Activated T-cell treated with anti-CD3 and anti-CD28 coated beads, Interleukin-2, amount 50 U/mL, for 72 hours (primary cell): ENCODE measurements around the gene BNIPL. TPM values are rescaled to one million over a fixed set of nuclear protein-coding genes. Genes with fewer than 3 reads are reported as not detected.
A peak's percentile ranks its signal among the peaks of the same experiment; 100 is the strongest.

Experiments
- ATAC-seq, 2 donors: fragments of 150-1000 bp; cut with Tn5 transposase; replicated peaks in 1 of 2; 2 replicates each; pipeline ENCODE4 v1.10.0; 2021; ENCODE audit warnings: moderate library complexity in 2 of 2, mild to moderate bottlenecking in 1 of 2
- DNase-seq, 2 donors: peaks; one replicate each; pipeline ENCODE4 v3.0.0; 2021 to 2022; ENCODE audit warnings: mixed read lengths in 1 of 2
- H3K27ac Mint-ChIP-seq: one replicate; pipeline ENCODE4 v1.8.0; 2022; ENCODE audit warnings: mild to moderate bottlenecking, moderate library complexity, mixed read lengths
- H3K27me3 Mint-ChIP-seq: one replicate; pipeline ENCODE4 v1.8.0; 2022; ENCODE audit warnings: low read depth, mixed read lengths
- H3K36me3 Mint-ChIP-seq, 2 donors: one replicate each; pipeline ENCODE4 v1.8.0; 2022; ENCODE audit warnings: mixed read lengths in 2 of 2, mild to moderate bottlenecking in 1 of 2; ENCODE audit not compliant: insufficient read depth in 2 of 2
- H3K4me1 Mint-ChIP-seq: one replicate; pipeline ENCODE4 v1.8.0; 2022; ENCODE audit warnings: low read depth, mixed read lengths
- H3K4me3 Mint-ChIP-seq, 2 donors: one replicate each; pipeline ENCODE4 v1.8.0; 2022; ENCODE audit warnings: mild to moderate bottlenecking in 2 of 2, mixed read lengths in 2 of 2, moderate library complexity in 2 of 2
- H3K9me3 Mint-ChIP-seq, 2 donors: one replicate each; pipeline ENCODE4 v1.8.0; 2022; ENCODE audit warnings: mixed read lengths in 2 of 2
- total RNA-seq, 2 donors: library from RNA; stranded (reverse); gene quantifications; one replicate each; pipeline ENCODE4 v1.2.3, GENCODE V29; 2022

BNIPL gene
- total RNA-seq, 2 donors from 2014 or later = 2.8 to 5.3 TPM

- Mint-ChIP-seq H3K4me3 (no peak overlapping the region), H3K36me3 (peaks cover 9 to 29% of the 10 kb centered on the region in 2 donors)
- no peak for DNase-seq
Observed at GRCh38 chr1:151051356-151052009, 15.1 kb downstream of the BNIPL start.

GRCh38 chr1:151054971-151055547 is 18.7 kb downstream of the BNIPL start:
- no peaks in the 10 kb centered on the region for H3K27me3 Mint-ChIP-seq
- DNase-seq = no peak
- ATAC-seq = no peak
- peak overlapping the region; percentile 90 for H3K27ac Mint-ChIP-seq
- peak overlapping the region; percentile 87 to 99 for H3K4me3 Mint-ChIP-seq
- peaks cover 41% of the 10 kb centered on the region for H3K4me1 Mint-ChIP-seq
- peaks cover 0 to 2% of the 10 kb centered on the region in 2 donors for H3K9me3 Mint-ChIP-seq
- peaks cover 22 to 53% of the 10 kb centered on the region in 2 donors for H3K36me3 Mint-ChIP-seq

More at GRCh38 chr1:151051356-151052009, 15.1 kb downstream of the BNIPL start:
- peak overlapping the region; percentile 68 for H3K27ac Mint-ChIP-seq
- no peak for ATAC-seq
- peaks cover 42% of the 10 kb centered on the region for H3K4me1 Mint-ChIP-seq
- no peaks in the 10 kb centered on the region for H3K27me3 Mint-ChIP-seq
- H3K9me3 Mint-ChIP-seq = peaks cover 0 to 2% of the 10 kb centered on the region in 2 donors

DNA sequence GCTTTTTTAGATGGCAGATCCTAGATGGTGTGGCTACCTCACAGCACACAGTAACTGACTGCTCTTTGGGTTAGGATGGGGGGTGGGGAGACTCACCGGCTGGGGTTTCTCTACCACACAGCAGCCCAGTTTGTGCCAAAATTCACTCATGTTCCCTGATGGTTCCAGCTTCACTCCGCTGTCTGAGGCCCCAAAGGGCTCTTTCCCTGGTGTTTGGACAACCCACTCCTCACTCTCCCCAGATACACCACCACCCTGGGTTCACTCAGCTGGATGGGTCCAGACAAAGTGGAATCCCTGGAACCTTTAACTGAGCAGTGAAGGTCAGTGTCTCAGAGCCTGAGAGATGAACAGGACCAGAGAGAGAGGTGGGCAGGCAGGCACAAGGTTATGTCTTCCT is 19.2 kb downstream of the BNIPL start:
- Mint-ChIP-seq H3K27ac (peak overlapping the region; percentile 90), H3K4me1 (peaks cover 46% of the 10 kb centered on the region), H3K27me3 (no peaks in the 10 kb centered on the region), H3K9me3 (peaks cover 0 to 2% of the 10 kb centered on the region in 2 donors), H3K36me3 (peaks cover 22 to 53% of the 10 kb centered on the region in 2 donors), H3K4me3 (peak overlapping the region; percentile 87 to 99)
- no peak for DNase-seq
- ATAC-seq = no peak

- H3K9me3 Mint-ChIP-seq = peaks cover 0 to 2% of the 10 kb centered on the region in 2 donors
- ATAC-seq = no peak
- peak overlapping the region; percentile 90 for H3K27ac Mint-ChIP-seq
- H3K4me3 Mint-ChIP-seq = peak overlapping the region; percentile 87 to 99
- H3K36me3 Mint-ChIP-seq = peaks cover 22 to 53% of the 10 kb centered on the region in 2 donors
- no peak for DNase-seq
- no peaks in the 10 kb centered on the region for H3K27me3 Mint-ChIP-seq
- H3K4me1 Mint-ChIP-seq = peaks cover 52% of the 10 kb centered on the region
Observed at GRCh38 chr1:151056149-151056548, 19.8 kb downstream of the BNIPL start.

DNA sequence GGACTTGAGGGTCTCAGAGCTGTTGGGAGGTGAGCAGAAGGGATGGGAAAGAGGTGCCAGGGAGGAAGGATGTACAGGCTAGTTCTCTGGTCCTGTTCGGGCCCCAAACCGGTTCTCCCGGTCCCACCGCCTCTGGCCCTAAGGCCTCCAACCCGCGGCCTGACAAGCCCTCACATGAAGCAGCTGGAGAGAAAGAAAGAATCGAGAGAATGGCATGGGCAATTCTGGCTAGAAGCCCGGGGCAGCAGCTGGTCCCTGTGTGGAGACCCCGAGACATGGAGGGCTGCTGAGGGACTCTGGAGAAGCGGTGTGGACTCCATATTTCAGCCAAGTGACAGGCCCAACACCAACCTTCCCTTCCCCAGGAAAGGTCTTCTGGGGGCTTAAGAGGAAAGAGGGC is 22.3 kb downstream of the BNIPL start:
- Mint-ChIP-seq H3K4me1 (peaks cover 72% of the 10 kb centered on the region), H3K9me3 (peaks cover 0 to 2% of the 10 kb centered on the region in 2 donors), H3K4me3 (peak overlapping the region; percentile 87 to 99), H3K27ac (peak overlapping the region; percentile 90), H3K27me3 (no peaks in the 10 kb centered on the region), H3K36me3 (peaks cover 19 to 44% of the 10 kb centered on the region in 2 donors)
- ATAC-seq = peak in 1 of 2 donors; percentile 0
- DNase-seq = peak in 1 of 2 donors; percentile 28

DNA sequence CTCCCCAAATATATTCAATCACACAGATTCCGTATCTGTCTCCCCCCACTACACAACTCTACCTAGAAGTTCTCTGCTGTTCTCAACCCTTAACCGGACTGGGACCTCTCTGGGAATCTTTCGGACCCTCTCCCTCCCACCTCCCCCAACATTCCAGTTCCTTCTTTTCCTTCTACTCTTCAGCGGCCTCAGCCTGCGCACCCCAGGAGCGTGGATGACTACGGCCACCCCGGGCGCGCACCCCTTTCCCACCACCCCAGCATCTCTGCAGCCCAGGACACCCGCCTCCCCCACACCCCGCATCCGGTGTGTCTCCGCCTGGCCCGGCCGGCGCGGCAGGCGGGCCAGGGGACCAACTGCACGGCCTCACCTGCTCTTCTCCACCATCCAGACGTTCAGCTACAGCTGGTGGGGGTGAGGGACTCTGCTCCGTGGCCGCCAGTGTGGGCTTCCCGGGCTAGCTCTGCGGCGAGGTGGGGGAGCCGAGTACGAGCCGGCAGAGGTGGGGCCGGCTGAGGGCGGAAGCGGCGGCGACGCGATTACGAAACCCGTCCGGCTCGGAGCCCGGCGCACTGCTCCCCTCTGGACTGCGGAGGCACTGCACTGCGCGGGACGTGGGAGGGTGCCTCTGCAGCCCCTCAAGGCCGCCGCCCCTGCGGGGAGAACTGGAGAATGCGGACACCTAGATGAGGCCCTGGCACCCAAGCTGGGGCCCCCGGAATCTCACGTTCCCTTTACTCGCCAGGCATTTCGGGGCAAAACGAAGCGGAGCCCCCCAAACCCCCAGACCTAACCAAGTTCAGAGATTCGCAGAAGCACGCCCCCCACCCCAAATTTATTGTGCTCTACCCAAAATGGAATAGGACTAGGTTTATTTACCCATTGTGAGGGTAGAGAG is 23.0 kb downstream of the BNIPL start, which contains the start of gene CDC42SE1:
Gene CDC42SE1, minus strand, starts transcription at position 514 of the 898 bp plus-strand sequence. CDS start 3,892 bp downstream, outside the sequence.
- no peaks in the 10 kb centered on the region for H3K9me3 Mint-ChIP-seq
- ATAC-seq = peak; percentile 82 to 86
- H3K4me3 Mint-ChIP-seq = peak within 1 kb of the TSS; percentile 87 to 99
- peak; percentile 90 to 92 for DNase-seq
- peak within 1 kb of the TSS; percentile 95 for H3K27ac Mint-ChIP-seq
- H3K27me3 Mint-ChIP-seq = no peaks in the 10 kb centered on the region
- peaks cover 16 to 38% of the 10 kb centered on the region in 2 donors for H3K36me3 Mint-ChIP-seq
- peaks cover 72% of the 10 kb centered on the region for H3K4me1 Mint-ChIP-seq

- Mint-ChIP-seq H3K4me3 (peak within 1 kb of the TSS; percentile 87 to 99), H3K27me3 (no peaks in the 10 kb centered on the region), H3K9me3 (no peaks in the 10 kb centered on the region), H3K4me1 (peaks cover 70% of the 10 kb centered on the region), H3K36me3 (peaks cover 13 to 32% of the 10 kb centered on the region in 2 donors), H3K27ac (peak within 1 kb of the TSS; percentile 95)
- ATAC-seq (no peak), DNase-seq (peak in 1 of 2 donors; percentile 23)
Observed at GRCh38 chr1:151060007-151060656, 23.7 kb downstream of the BNIPL start, which contains the start of gene MLLT11. TSS of gene MLLT11 (plus strand) at chr1:151060397. CDS start at chr1:151067225, 6,828 bp downstream.

DNA sequence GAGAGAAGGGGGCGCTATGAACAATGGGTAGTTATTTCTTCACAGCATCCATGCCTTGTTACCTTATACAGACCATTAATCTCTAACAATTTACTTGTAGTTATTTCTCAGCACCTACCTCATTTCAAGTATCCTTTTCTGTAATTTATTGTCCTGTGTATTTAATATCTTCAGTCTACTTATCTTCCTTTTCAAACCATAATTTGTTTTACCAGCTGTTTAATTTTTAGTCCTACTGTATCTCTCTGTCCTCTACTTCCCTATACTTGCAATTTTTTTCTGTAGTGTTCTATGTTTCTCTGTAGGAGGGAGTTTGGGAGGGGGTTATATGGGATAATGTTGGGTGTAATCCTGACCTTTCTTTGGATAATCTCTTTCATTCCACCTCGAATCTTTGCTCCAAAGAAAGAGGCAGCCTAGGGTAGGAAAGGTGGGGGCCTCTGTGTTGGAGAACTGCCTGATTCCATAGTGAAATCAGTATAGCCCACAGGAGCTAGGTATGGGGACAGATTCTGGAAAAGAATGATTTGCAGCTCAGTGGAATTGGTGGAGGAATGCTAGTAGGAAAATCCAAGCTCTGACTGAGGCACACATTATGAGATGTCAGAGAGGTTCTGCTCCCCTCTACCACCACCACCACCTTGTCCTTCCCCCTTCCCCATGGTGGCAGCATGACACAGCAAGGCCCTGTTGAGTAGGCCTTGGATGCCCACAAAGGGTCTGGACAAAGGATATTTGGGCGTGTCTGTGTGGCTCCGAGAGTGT is 24.5 kb downstream of the BNIPL start:
- DNase-seq (no peak), ATAC-seq (no peak)
- Mint-ChIP-seq H3K4me1 (peaks cover 63% of the 10 kb centered on the region), H3K4me3 (peak overlapping the region; percentile 87 to 99), H3K36me3 (peaks cover 12 to 30% of the 10 kb centered on the region in 2 donors), H3K9me3 (no peaks in the 10 kb centered on the region), H3K27me3 (no peaks in the 10 kb centered on the region), H3K27ac (peak overlapping the region; percentile 95)

DNA sequence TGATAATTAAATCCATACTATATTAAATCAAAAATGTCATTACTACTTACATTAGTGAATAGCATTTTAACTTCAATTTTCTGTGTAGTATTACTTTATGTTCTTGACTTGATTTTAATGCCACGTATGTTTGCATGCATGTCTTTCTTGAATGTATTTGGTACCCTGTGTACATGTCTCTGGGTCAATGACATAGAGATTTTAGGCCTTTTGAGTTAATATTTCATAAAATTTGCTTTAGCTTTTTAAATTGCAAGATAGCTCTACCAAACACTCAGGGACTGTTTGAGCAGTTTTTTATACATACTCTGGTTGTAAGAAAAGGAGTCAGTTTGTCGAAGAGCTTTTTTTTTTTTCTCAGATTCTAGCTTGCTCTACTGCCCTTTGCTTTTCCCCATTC is 25.3 kb downstream of the BNIPL start:
- Mint-ChIP-seq H3K4me3 (peak overlapping the region in 1 of 2 donors; percentile 3), H3K4me1 (peaks cover 55% of the 10 kb centered on the region)

DNA sequence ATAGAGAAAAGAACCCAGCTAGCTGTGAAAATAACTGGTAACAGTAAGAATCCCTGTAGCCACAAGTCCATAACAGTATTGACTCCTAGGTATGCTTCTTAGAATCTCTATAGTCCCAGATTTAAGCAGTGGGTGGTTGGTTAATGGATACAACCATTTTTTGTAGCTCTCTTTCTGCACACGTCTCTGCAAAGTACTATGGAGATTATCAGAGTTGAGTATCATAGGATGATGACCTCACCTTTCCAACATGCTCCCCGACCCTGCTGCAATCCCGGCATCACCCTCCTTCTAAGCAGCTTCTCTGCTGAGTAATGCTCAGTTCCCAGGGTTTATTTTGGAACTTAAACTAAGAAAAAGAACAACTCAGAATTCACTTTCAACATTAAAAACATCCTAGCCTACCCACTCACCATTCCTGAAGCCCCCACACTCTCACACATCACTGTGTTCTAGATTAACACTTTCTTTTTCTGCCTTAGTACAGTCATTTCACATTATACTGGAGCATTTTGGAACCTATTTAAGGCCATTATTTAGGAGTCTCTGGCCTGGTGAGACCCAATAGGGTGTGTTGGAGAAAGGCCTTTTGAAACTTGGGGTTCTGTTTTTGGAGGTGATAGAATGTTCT is 26.5 kb downstream of the BNIPL start:
- H3K4me3 Mint-ChIP-seq = no peak overlapping the region
- H3K27me3 Mint-ChIP-seq = no peaks in the 10 kb centered on the region
- H3K27ac Mint-ChIP-seq = no peak overlapping the region
- DNase-seq = no peak
- peaks cover 6 to 15% of the 10 kb centered on the region in 2 donors for H3K36me3 Mint-ChIP-seq
- peaks cover 50% of the 10 kb centered on the region for H3K4me1 Mint-ChIP-seq
- no peaks in the 10 kb centered on the region for H3K9me3 Mint-ChIP-seq
- no peak for ATAC-seq

More for the DNA sequence above, 25.3 kb downstream of the BNIPL start:
- ATAC-seq = no peak
- no peak for DNase-seq
- H3K9me3 Mint-ChIP-seq = no peaks in the 10 kb centered on the region
- no peaks in the 10 kb centered on the region for H3K27me3 Mint-ChIP-seq
- peaks cover 12 to 23% of the 10 kb centered on the region in 2 donors for H3K36me3 Mint-ChIP-seq
- no peak overlapping the region for H3K27ac Mint-ChIP-seq

GRCh38 chr1:151065089-151065645 is 28.8 kb downstream of the BNIPL start:
- no peaks in the 10 kb centered on the region for H3K27me3 Mint-ChIP-seq
- ATAC-seq (no peak), DNase-seq (no peak)
- H3K4me1 Mint-ChIP-seq = peaks cover 64% of the 10 kb centered on the region
- no peak overlapping the region for H3K4me3 Mint-ChIP-seq
- H3K27ac Mint-ChIP-seq = no peak overlapping the region
- peaks cover 0 to 3% of the 10 kb centered on the region in 2 donors for H3K36me3 Mint-ChIP-seq
- no peaks in the 10 kb centered on the region for H3K9me3 Mint-ChIP-seq
